ENCODE data around the gene PRPF39. TPM values are rescaled to one million over a fixed set of nuclear protein-coding genes. Genes with fewer than 3 reads are reported as not detected.
A peak's percentile ranks its signal among the peaks of the same experiment; 100 is the strongest.
"Not testable (repeated sequence)": the region's sequence is repeated elsewhere in the genome, so short reads cannot be mapped to it uniquely, and the experiment has no call there.

PRPF39 gene
- total RNA-seq, 6 experiments from 2014 or later: 18.1 to 22.8 (median 20.4) TPM

DNA sequence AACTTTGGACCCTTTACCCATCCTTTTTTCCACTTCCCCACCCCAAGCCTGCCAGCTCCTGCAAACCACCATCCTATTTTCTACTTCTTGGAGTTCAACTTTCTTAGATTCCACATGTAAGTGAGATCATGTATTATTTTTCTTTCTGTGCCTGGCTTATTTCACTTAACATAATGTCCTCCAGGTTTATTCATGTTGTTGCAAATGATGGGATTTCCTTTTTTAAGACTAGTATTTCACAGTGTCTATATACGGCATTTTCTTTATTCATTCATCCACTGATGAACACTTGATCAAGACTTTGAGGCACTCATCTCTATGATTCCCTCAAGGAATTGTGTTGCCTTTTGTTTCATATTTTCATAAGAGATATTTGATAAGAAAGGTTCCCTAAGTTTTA, 5.6 kb upstream of the PRPF39 start:
- no peak for DNase-seq
- TF ChIP-seq CTCF (IDR thresholded peaks at IDR 0.05): no peak
- Mint-ChIP-seq H3K27me3 (ENCODE audit: insufficient read depth) (no peaks in the 10 kb centered on the region), H3K4me1 (ENCODE audit: low read depth) (peaks cover 9% of the 10 kb centered on the region), H3K27ac (no peak overlapping the region), H3K36me3 (ENCODE audit: low read depth) (no peaks in the 10 kb centered on the region), H3K9me3 (no peaks in the 10 kb centered on the region), H3K4me3 (no peak overlapping the region)

DNA sequence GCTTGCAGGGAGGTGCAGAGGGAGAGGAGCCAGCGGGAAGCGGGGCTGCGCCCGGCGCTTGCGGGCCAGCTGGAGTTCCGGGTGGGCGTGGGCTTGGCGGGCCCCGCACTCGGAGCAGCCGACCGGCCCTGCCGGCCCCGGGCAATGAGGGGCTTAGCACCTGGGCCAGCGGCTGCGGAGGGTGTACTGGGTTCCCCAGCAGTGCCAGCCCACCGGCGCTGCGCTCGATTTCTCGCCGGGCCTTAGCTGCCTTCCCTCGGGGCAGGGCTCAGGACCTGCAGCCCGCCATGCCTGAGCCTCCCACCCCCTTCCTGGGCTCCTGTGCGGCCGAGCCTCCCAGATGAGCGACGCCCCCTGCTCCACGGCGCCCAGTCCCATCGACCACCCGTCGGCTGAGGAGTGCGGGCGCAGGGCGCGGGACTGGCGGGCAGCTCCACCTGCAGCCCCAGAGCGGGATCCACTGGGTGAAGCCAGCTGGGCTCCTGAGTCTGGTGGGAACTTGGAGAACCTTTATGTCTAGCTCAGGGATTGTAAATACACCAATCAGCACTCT, 3.4 kb upstream of the PRPF39 start:
- peaks cover 19% of the 10 kb centered on the region for H3K4me1 Mint-ChIP-seq (ENCODE audit: low read depth)
- DNase-seq; H3K27ac Mint-ChIP-seq; H3K9me3 Mint-ChIP-seq; H3K4me3 Mint-ChIP-seq; H3K27me3 Mint-ChIP-seq (ENCODE audit: insufficient read depth); H3K36me3 Mint-ChIP-seq (ENCODE audit: low read depth): not testable (repeated sequence)

- not testable (repeated sequence) for H3K27ac Mint-ChIP-seq; H3K36me3 Mint-ChIP-seq (ENCODE audit: low read depth); H3K9me3 Mint-ChIP-seq; H3K27me3 Mint-ChIP-seq (ENCODE audit: insufficient read depth); H3K4me3 Mint-ChIP-seq; DNase-seq
- H3K4me1 Mint-ChIP-seq (ENCODE audit: low read depth): peaks cover 25% of the 10 kb centered on the region
Observed at GRCh38 chr14:45081096-45081495, 2.8 kb upstream of the PRPF39 start.

DNA sequence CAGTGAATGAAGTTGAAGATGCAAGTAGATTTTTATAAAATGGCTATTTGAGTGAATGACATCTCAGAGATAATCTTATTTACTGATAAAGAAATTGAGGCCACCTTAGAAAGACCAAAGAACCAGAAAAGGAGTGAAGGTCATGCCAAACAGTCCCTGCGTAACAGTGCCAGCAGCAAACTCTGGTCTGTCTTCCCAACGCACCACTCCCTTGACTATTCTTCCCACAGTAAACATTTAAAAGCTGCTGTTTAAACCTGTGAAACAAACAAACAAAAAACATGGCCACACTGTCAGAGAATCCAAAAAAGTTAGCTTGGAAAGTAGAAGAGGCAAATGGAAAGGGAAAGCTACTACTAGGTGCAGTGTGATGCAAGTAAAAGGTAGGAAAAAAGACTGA, 1.5 kb upstream of the PRPF39 start:
- peaks cover 5% of the 10 kb centered on the region; the same call in 1 of the 2 replicates for H3K36me3 Mint-ChIP-seq (ENCODE audit: low read depth)
- H3K27ac Mint-ChIP-seq: no peak overlapping the region
- no peaks in the 10 kb centered on the region; the same call in 1 of the 2 replicates for H3K27me3 Mint-ChIP-seq (ENCODE audit: insufficient read depth)
- no peak overlapping the region for H3K4me3 Mint-ChIP-seq
- DNase-seq: no peak
- TF ChIP-seq CTCF (IDR thresholded peaks at IDR 0.05): no peak
- H3K4me1 Mint-ChIP-seq (ENCODE audit: low read depth): peaks cover 38% of the 10 kb centered on the region
- no peaks in the 10 kb centered on the region for H3K9me3 Mint-ChIP-seq

- Mint-ChIP-seq H3K36me3 (ENCODE audit: low read depth) (peaks cover 5% of the 10 kb centered on the region; the same call in 1 of the 2 replicates), H3K4me3 (peak overlapping the region; percentile 98), H3K27me3 (ENCODE audit: insufficient read depth) (no peaks in the 10 kb centered on the region; the same call in 1 of the 2 replicates), H3K4me1 (ENCODE audit: low read depth) (peaks cover 48% of the 10 kb centered on the region), H3K27ac (peak overlapping the region; percentile 44), H3K9me3 (no peaks in the 10 kb centered on the region)
- no peak for DNase-seq
- no peak for TF ChIP-seq CTCF (IDR thresholded peaks at IDR 0.05)
Observed at GRCh38 chr14:45083617-45083975, 320 bp upstream of the PRPF39 start.

DNA sequence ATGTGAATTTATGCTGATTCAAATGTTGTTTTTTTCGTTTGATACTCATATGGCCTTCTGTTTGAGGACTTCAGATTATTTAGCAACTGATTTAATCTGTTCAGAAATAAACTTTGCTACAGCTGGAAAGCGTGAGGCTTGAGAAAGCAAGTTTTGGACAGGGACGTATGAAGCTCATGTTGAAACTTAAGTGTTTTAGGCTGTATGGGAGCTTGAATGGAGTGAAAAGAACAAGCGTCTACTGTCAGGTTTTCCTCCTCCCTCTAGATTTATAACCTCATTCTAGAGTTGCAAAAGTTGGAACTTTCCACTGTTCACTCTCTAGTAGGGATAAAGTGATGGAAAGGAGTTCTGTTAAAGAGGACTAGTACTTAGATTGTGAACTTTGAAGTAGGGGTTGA, 1.0 kb downstream of the PRPF39 start:
- DNase-seq: peak; percentile 2
- Mint-ChIP-seq H3K36me3 (ENCODE audit: low read depth) (peaks cover 5% of the 10 kb centered on the region; the same call in 1 of the 2 replicates), H3K4me3 (peak overlapping the region; percentile 98), H3K9me3 (no peaks in the 10 kb centered on the region), H3K27me3 (ENCODE audit: insufficient read depth) (no peaks in the 10 kb centered on the region; the same call in 1 of the 2 replicates), H3K4me1 (ENCODE audit: low read depth) (peaks cover 59% of the 10 kb centered on the region), H3K27ac (peak overlapping the region; percentile 94)
- TF ChIP-seq CTCF (IDR thresholded peaks at IDR 0.05): no peak

DNA sequence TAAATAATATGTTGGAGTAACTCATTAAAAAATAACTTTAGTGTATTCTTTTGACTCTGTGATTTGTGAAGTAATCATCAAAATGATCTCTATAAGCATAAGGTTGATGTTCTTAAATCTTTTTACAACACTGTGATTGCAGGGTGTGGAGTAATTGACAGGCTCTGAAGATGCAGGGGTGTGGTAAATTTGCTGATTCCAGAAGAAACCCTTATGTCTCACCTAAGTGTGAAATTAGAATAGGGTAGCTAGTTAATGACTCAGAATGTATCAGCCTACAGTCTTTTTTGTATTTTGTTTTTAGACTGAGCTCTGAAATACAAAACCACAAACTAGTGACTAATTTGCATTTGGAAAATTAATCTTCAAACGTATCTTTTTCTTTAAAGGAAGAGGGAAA, 5.9 kb downstream of the PRPF39 start:
- H3K27me3 Mint-ChIP-seq (ENCODE audit: insufficient read depth): no peaks in the 10 kb centered on the region
- H3K36me3 Mint-ChIP-seq (ENCODE audit: low read depth): peaks cover 5% of the 10 kb centered on the region; the same call in 1 of the 2 replicates
- H3K4me3 Mint-ChIP-seq: peak overlapping the region; percentile 24
- H3K4me1 Mint-ChIP-seq (ENCODE audit: low read depth): peaks cover 73% of the 10 kb centered on the region
- no peak for TF ChIP-seq CTCF (IDR thresholded peaks at IDR 0.05)
- H3K27ac Mint-ChIP-seq: peak overlapping the region; percentile 46
- H3K9me3 Mint-ChIP-seq: no peaks in the 10 kb centered on the region
- peak; percentile 48 for DNase-seq

Measured in HFFc6 (cell line).